Skeletal muscle tissue (tissue), 4 donors: ENCODE data around the gene NCAM2. TPM values are rescaled to one million over a fixed set of nuclear protein-coding genes. Genes with fewer than 3 reads are reported as not detected.
"Not testable (repeated sequence)": the region's sequence is repeated elsewhere in the genome, so short reads cannot be mapped to it uniquely, and the experiment has no call there.

Source experiments
- H3K27ac ChIP-seq: one replicate; pipeline ENCODE4 v1.7.0; 2013; ENCODE audit warnings: mild to moderate bottlenecking, low read depth, low read length, inconsistent platforms
- H3K27me3 ChIP-seq, 3 donors: one replicate each; pipeline ENCODE4 v1.7.0; 2013; ENCODE audit warnings: low read length in 3 of 3; ENCODE audit not compliant: control insufficient read depth in 3 of 3, insufficient read depth in 3 of 3
- H3K36me3 ChIP-seq, 3 donors: one replicate each; pipeline ENCODE4 v1.7.0; 2013; ENCODE audit warnings: low read length in 3 of 3; ENCODE audit not compliant: control insufficient read depth in 3 of 3, insufficient read depth in 3 of 3
- H3K4me1 ChIP-seq, 3 donors: one replicate each; pipeline ENCODE4 v1.7.0; 2013; ENCODE audit warnings: low read length in 3 of 3, mild to moderate bottlenecking in 3 of 3; ENCODE audit not compliant: control insufficient read depth in 3 of 3, insufficient read depth in 3 of 3
- H3K4me3 ChIP-seq, 3 donors: one replicate each; pipeline ENCODE4 v1.7.0; 2013; ENCODE audit warnings: low read length in 3 of 3
- H3K9ac ChIP-seq, 3 donors: one replicate each; pipeline ENCODE4 v1.7.0; 2013; ENCODE audit warnings: low read length in 3 of 3, mild to moderate bottlenecking in 3 of 3, moderate library complexity in 2 of 3, low read depth in 1 of 3
- H3K9me3 ChIP-seq, 3 donors: one replicate each; pipeline ENCODE4 v1.7.0; 2013; ENCODE audit warnings: low read length in 3 of 3; ENCODE audit not compliant: control insufficient read depth in 3 of 3
- total RNA-seq: library from RNA; depleted of rRNA; stranded (reverse); fragments of >200 nt; gene quantifications from one replicate; pipeline ENCODE4 v1.2.3, GENCODE V29; 2014
- donor health status: Osteomylitis.

NCAM2 gene
- total RNA-seq, 1 donor from 2014 or later: 6.8 TPM

- Histone ChIP-seq H3K36me3 (no peaks in the 10 kb centered on the region), H3K4me1 (no peaks in the 10 kb centered on the region), H3K9ac (no peak overlapping the region), H3K4me3 (no peak overlapping the region), H3K9me3 (no peaks in the 10 kb centered on the region), H3K27me3 (no peaks in the 10 kb centered on the region), H3K27ac (no peak overlapping the region)
These were observed 124.5 kb downstream of the NCAM2 start for GRCh38 chr21:21122680-21123079.

- no peaks in the 10 kb centered on the region for H3K9me3 ChIP-seq
- H3K27ac ChIP-seq: no peak overlapping the region
- no peak overlapping the region for H3K4me3 ChIP-seq
- no peaks in the 10 kb centered on the region for H3K4me1 ChIP-seq
- H3K27me3 ChIP-seq: no peaks in the 10 kb centered on the region
- H3K9ac ChIP-seq: no peak overlapping the region
- H3K36me3 ChIP-seq: no peaks in the 10 kb centered on the region
These were observed 134.2 kb downstream of the NCAM2 start for GRCh38 chr21:21132390-21132789.

GRCh38 chr21:21137986-21138385 lies 139.8 kb downstream of the NCAM2 start:
- Histone ChIP-seq H3K9ac (no peak overlapping the region), H3K4me3 (no peak overlapping the region), H3K4me1 (no peaks in the 10 kb centered on the region), H3K9me3 (no peaks in the 10 kb centered on the region), H3K27ac (no peak overlapping the region), H3K27me3 (no peaks in the 10 kb centered on the region), H3K36me3 (no peaks in the 10 kb centered on the region)

- H3K9ac ChIP-seq: no peak overlapping the region
- H3K4me3 ChIP-seq: no peak overlapping the region
- H3K27me3 ChIP-seq: no peaks in the 10 kb centered on the region
- no peaks in the 10 kb centered on the region for H3K9me3 ChIP-seq
- H3K4me1 ChIP-seq: no peaks in the 10 kb centered on the region
- no peaks in the 10 kb centered on the region for H3K36me3 ChIP-seq
- H3K27ac ChIP-seq: no peak overlapping the region
These were observed 148.6 kb downstream of the NCAM2 start for GRCh38 chr21:21146587-21147373.

- Histone ChIP-seq H3K27ac (no peak overlapping the region), H3K36me3 (no peaks in the 10 kb centered on the region), H3K9ac (no peak overlapping the region), H3K4me1 (no peaks in the 10 kb centered on the region), H3K4me3 (no peak overlapping the region), H3K27me3 (no peaks in the 10 kb centered on the region), H3K9me3 (no peaks in the 10 kb centered on the region)
These were observed 149.2 kb downstream of the NCAM2 start for GRCh38 chr21:21147374-21147745.

GRCh38 chr21:21148009-21148408 lies 149.8 kb downstream of the NCAM2 start:
- no peak overlapping the region for H3K4me3 ChIP-seq
- no peaks in the 10 kb centered on the region for H3K27me3 ChIP-seq
- no peaks in the 10 kb centered on the region for H3K4me1 ChIP-seq
- no peaks in the 10 kb centered on the region for H3K36me3 ChIP-seq
- no peak overlapping the region for H3K27ac ChIP-seq
- no peak overlapping the region for H3K9ac ChIP-seq
- H3K9me3 ChIP-seq: no peaks in the 10 kb centered on the region

- H3K36me3 ChIP-seq: no peaks in the 10 kb centered on the region
- H3K9me3 ChIP-seq: no peaks in the 10 kb centered on the region
- no peak overlapping the region for H3K4me3 ChIP-seq
- no peak overlapping the region for H3K9ac ChIP-seq
- H3K27ac ChIP-seq: no peak overlapping the region
- no peaks in the 10 kb centered on the region for H3K4me1 ChIP-seq
- no peaks in the 10 kb centered on the region for H3K27me3 ChIP-seq
These were observed 150.3 kb downstream of the NCAM2 start for GRCh38 chr21:21148514-21148913.

GRCh38 chr21:21149445-21149844 lies 151.2 kb downstream of the NCAM2 start:
- not testable (repeated sequence) for H3K9ac ChIP-seq, H3K4me1 ChIP-seq, H3K27ac ChIP-seq, H3K36me3 ChIP-seq, H3K4me3 ChIP-seq, H3K27me3 ChIP-seq, H3K9me3 ChIP-seq

GRCh38 chr21:21151231-21151630 lies 153.0 kb downstream of the NCAM2 start:
- Histone ChIP-seq H3K4me3 (no peak overlapping the region), H3K9me3 (no peaks in the 10 kb centered on the region), H3K27ac (no peak overlapping the region), H3K4me1 (no peaks in the 10 kb centered on the region), H3K9ac (no peak overlapping the region), H3K27me3 (no peaks in the 10 kb centered on the region), H3K36me3 (no peaks in the 10 kb centered on the region)

- Histone ChIP-seq H3K4me3 (no peak overlapping the region), H3K36me3 (no peaks in the 10 kb centered on the region), H3K27me3 (no peaks in the 10 kb centered on the region), H3K4me1 (no peaks in the 10 kb centered on the region), H3K9me3 (no peaks in the 10 kb centered on the region), H3K27ac (no peak overlapping the region), H3K9ac (no peak overlapping the region)
These were observed 158.2 kb downstream of the NCAM2 start for GRCh38 chr21:21156397-21156796.
